WI38 (cell line): Measurements from ENCODE around the gene ADAMTS8.

Experiments
- H3K4me3 ChIP-seq: 2 replicates; pipeline ENCODE4 v1.5.1; 2011; ENCODE audit warnings: low read depth, mild to moderate bottlenecking, control low read depth, low read length
- CTCF ChIP-seq: IDR thresholded peaks from 2 replicates; pipeline ENCODE4 v1.5.1; 2012; ENCODE audit warnings: low read depth, mild to moderate bottlenecking, control low read depth, low read length

ADAMTS8 gene

DNA sequence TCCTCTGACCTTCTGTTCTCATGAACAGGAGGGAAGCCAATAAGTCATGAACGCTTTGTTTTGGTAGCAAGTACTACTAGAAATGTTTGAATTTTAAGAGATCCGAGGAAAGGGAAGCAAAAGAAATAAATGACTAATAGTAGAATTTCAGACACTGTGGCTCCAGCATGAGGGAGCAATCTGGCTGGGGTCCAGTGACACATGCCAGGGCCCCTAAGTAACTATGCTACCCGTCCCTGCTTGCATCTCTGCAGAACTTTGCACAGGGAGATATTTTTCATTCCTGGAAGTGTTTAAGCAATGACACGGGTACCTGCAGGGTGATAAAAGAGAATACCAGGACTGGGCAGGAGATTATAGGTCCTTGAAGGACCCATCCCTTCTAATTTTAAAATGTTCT is 7.3 kb upstream of the ADAMTS8 start:
- H3K4me3 ChIP-seq, result no peak overlapping the region
- no peak for TF ChIP-seq CTCF

GRCh38 chr11:130434521-130435223 is 6.3 kb upstream of the ADAMTS8 start:
- peak overlapping the region; percentile 79 for H3K4me3 ChIP-seq
- peak; percentile 87 for TF ChIP-seq CTCF

GRCh38 chr11:130433357-130433756 is 4.9 kb upstream of the ADAMTS8 start:
- TF ChIP-seq CTCF, result no peak
- H3K4me3 ChIP-seq, result no peak overlapping the region

- no peak overlapping the region; the same call in 1 of the 2 replicates for H3K4me3 ChIP-seq
- TF ChIP-seq CTCF, result no peak
Observed at GRCh38 chr11:130431801-130432200, 3.4 kb upstream of the ADAMTS8 start.

DNA sequence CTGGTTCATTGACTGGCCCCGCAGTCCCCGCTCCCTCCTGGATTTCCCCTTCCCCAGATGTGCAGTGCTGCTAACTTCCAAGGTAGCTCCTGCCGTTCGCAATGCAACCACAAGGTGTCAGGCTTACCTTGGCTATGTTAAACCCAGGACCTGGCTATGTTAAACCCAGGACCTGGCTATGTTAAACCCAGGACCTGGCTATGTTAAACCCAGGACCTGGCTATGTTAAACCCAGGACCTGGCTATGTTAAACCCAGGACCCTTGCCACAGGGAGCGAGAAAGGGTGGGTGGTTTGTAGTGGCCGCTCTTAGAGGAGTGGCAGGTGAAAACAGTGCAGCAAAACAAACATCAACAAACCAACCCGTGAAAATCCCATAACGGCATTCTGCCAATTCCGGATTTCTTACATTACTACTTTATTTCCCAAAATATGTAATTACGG is 2.9 kb upstream of the ADAMTS8 start:
- H3K4me3 ChIP-seq, result peak overlapping the region; percentile 24; the same call in 1 of the 2 replicates
- TF ChIP-seq CTCF, result peak; percentile 79

DNA sequence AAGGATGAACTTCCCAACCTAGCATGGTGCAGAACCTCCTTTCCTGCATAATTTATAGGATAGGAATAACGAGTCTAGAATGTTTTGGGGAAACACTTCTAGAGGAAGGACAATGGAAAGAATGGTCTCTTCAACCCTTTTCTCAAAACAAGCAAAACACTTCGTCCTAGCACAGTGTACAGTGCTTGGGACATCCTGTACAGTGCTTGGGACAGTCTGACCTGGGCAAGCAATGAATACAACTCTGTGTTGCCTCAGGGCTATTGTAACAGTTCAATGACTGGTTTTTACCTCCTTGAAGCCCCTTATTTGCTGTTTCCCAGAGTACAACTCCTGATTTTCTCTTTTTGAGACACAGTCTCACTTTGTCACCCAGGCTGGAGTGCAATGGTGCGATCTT is 1.6 kb upstream of the ADAMTS8 start:
- H3K4me3 ChIP-seq, result no peak overlapping the region
- TF ChIP-seq CTCF, result no peak

- no peak overlapping the region for H3K4me3 ChIP-seq
- TF ChIP-seq CTCF, result no peak
Observed at GRCh38 chr11:130429120-130429681, 792 bp upstream of the ADAMTS8 start.
